Measurements from ENCODE around the gene SPP2. TPM values are rescaled to one million over a fixed set of nuclear protein-coding genes. Genes with fewer than 3 reads are reported as not detected.

The SPP2 gene, protein sequence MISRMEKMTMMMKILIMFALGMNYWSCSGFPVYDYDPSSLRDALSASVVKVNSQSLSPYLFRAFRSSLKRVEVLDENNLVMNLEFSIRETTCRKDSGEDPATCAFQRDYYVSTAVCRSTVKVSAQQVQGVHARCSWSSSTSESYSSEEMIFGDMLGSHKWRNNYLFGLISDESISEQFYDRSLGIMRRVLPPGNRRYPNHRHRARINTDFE
- total RNA-seq (2022; extraction: Qiagen RNA extraction): not detected in 5 replicates

DNA sequence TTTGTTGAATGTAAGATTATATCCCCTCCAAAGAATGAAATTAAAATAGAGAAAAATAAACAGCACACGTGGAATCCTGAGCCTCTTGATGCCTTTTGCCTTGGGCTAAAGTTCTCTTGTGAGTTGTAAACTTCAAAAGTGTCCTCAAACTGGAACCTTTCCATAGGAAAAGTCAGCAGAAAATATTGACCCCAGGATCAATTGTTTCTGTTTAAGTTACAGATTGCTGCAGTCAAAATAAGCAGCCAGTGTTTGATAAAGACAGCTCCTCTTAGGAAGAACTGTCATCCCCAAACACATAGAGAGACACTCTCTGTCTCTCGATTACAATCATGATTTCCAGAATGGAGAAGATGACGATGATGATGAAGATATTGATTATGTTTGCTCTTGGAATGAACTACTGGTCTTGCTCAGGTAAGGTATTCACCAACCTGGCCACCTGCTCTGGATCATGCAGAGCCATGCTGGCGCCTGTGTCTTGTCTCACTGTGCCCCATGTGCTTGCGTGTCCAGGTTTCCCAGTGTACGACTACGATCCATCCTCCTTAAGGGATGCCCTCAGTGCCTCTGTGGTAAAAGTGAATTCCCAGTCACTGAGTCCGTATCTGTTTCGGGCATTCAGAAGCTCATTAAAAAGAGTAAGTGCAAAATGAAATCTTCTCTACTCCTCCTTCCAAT lies at the start of gene SPP2:
TSS of gene SPP2 (plus strand) at position 248 of the 681 bp plus-strand sequence. CDS start at position 333, 85 bp downstream.

Other genes with a start within 250 kb of the SPP2 start
- gene HJURP, start 196.2 kb upstream of the SPP2 start, total RNA-seq (2022; extraction: Qiagen RNA extraction): 73.9 to 78.1 TPM (median 76.4 TPM) in 5 replicates
- gene TRPM8, start 133.3 kb upstream of the SPP2 start, total RNA-seq (2022; extraction: Qiagen RNA extraction): 0.05 to 0.47 TPM (median 0.42 TPM) in 5 replicates